GM18508 (cell line): ENCODE measurements around the gene FGFR3.

Experiments
- ATAC-seq: cut with Tn5 transposase; IDR thresholded peaks from one replicate; pipeline ENCODE4 v1.9.1; 2021; ENCODE audit warnings: moderate number of reproducible peaks; ENCODE audit not compliant: insufficient read depth, unreplicated experiment

Gene FGFR3

GRCh38 chr4:1799387-1800375, 6.6 kb downstream of the FGFR3 start:
- no peak for ATAC-seq

- ATAC-seq = no peak
These were observed 7.7 kb downstream of the FGFR3 start for GRCh38 chr4:1800805-1801204.

GRCh38 chr4:1801286-1801958, 8.3 kb downstream of the FGFR3 start:
- no peak for ATAC-seq

- no peak for ATAC-seq
These were observed 9.1 kb downstream of the FGFR3 start for GRCh38 chr4:1802151-1802715.

GRCh38 chr4:1802720-1803522, 9.8 kb downstream of the FGFR3 start:
- ATAC-seq = no peak

GRCh38 chr4:1803523-1804423, 10.7 kb downstream of the FGFR3 start:
- ATAC-seq = no peak

- ATAC-seq = no peak
These were observed 11.8 kb downstream of the FGFR3 start for GRCh38 chr4:1804638-1805492.

GRCh38 chr4:1805493-1806222, 12.6 kb downstream of the FGFR3 start:
- no peak for ATAC-seq

- no peak for ATAC-seq
These were observed 13.1 kb downstream of the FGFR3 start for GRCh38 chr4:1806223-1806564.

GRCh38 chr4:1806596-1807331, 13.7 kb downstream of the FGFR3 start:
- no peak for ATAC-seq

GRCh38 chr4:1807332-1807777, 14.3 kb downstream of the FGFR3 start:
- ATAC-seq = no peak

- ATAC-seq = no peak
These were observed 15.3 kb downstream of the FGFR3 start for GRCh38 chr4:1808396-1808795.

GRCh38 chr4:1808851-1809753, 16.0 kb downstream of the FGFR3 start:
- no peak for ATAC-seq

- no peak for ATAC-seq
These were observed 16.8 kb downstream of the FGFR3 start for GRCh38 chr4:1809754-1810502.

- ATAC-seq = no peak
These were observed 17.7 kb downstream of the FGFR3 start for GRCh38 chr4:1810765-1811164.
